GM12878 (cell line): ENCODE data around the gene ANTXR1. TPM values are rescaled to one million over a fixed set of nuclear protein-coding genes. Genes with fewer than 3 reads are reported as not detected.

Experiments
- ATAC-seq: fragments of 200-7000 bp; cut with Tn5 transposase; 3 replicates; pipeline ENCODE4 v1.9.1; 2020; ENCODE audit warnings: mild to moderate bottlenecking, moderate library complexity
- BruUV-seq: library from RNA; stranded (reverse); fragments of 400-500 nt; replicated peaks from 2 replicates; lab custom pipeline; 2021; lab: Mats Ljungman, UMichigan
- CTCF ChIA-PET: fragments of 300-600 bp; sonication (Branson Sonifier 250); formaldehyde crosslinking; extraction: SDS; loops from one replicate; lab custom pipeline; 2021; ENCODE audit warnings: inconsistent platforms; lab: Yijun Ruan, JAX
- POLR2A ChIA-PET: fragments of 350-600 bp; formaldehyde crosslinking; extraction: SDS; loops from one replicate; lab custom pipeline; 2021; ENCODE audit warnings: inconsistent platforms; lab: Charles Lee
- RAD21 ChIA-PET: fragments of 300-600 bp; sonication (Branson Sonifier 250); formaldehyde crosslinking; loops from one replicate; lab custom pipeline; 2023; ENCODE audit warnings: antibody characterized with exemption; ENCODE audit not compliant: unreplicated experiment; lab: Charles Lee
- SMC1A ChIA-PET: fragments of 300-600 bp; sonication (Branson Sonifier 250); formaldehyde crosslinking; loops from one replicate; lab custom pipeline; 2023; ENCODE audit not compliant: unreplicated experiment, uncharacterized antibody; lab: Charles Lee
- DNase-seq: peaks from one replicate; pipeline ENCODE4 v3.0.0-alpha.2; 2011; ENCODE audit warnings: low read depth, low spot score
- FAIRE-seq: peaks from 3 replicates; lab custom pipeline; 2011; peaks lifted over from hg19 to GRCh38; lab: Jason Lieb, UNC
- H2AFZ ChIP-seq: 2 replicates; pipeline ENCODE4 v1.6.0; 2011; ENCODE audit warnings: low read depth, low read length, control low read depth; ENCODE audit not compliant: control insufficient read depth
- H3K27ac ChIP-seq: 2 replicates; pipeline ENCODE4 v1.5.1; 2011; ENCODE audit warnings: control low read depth; ENCODE audit not compliant: control insufficient read depth, insufficient read depth
- H3K27me3 ChIP-seq, 2 experiments: replicated peaks in 1 of 2; 2 replicates each; pipeline versions ENCODE4 v1.6.0 to v1.6.1; 2011; ENCODE audit warnings: low read length in 1 of 2; ENCODE audit not compliant: control insufficient read depth in 2 of 2, insufficient read depth in 2 of 2
- H3K36me3 ChIP-seq, 2 experiments: 2 replicates each; pipeline ENCODE4 v1.5.1; 2011; ENCODE audit warnings: low read length in 1 of 2; ENCODE audit not compliant: control insufficient read depth in 2 of 2, insufficient read depth in 2 of 2
- H3K4me1 ChIP-seq: 2 replicates; pipeline ENCODE4 v1.6.1; 2011; ENCODE audit warnings: mild to moderate bottlenecking, low read length, moderate library complexity, mixed read lengths; ENCODE audit not compliant: control insufficient read depth, insufficient read depth
- H3K4me2 ChIP-seq: 2 replicates; pipeline ENCODE4 v1.6.0; 2011; ENCODE audit warnings: control low read depth; ENCODE audit not compliant: control insufficient read depth, insufficient read depth
- H3K4me3 ChIP-seq: fragments of 200-600 bp; sonication (generic); 2 replicates; pipeline ENCODE4 v1.5.1; 2016
- H3K79me2 ChIP-seq: 2 replicates; pipeline ENCODE4 v1.6.0; 2011; ENCODE audit warnings: low read length; ENCODE audit not compliant: control insufficient read depth, insufficient read depth
- H3K9ac ChIP-seq: 2 replicates; pipeline ENCODE4 v1.8.0; 2011; ENCODE audit warnings: low read length, control low read depth, mixed read lengths; ENCODE audit not compliant: control insufficient read depth, insufficient read depth
- H3K9me3 ChIP-seq: replicated peaks from 3 replicates; pipeline ENCODE4 v1.5.1; 2011; ENCODE audit warnings: mild to moderate bottlenecking, low read length; ENCODE audit not compliant: control insufficient read depth, insufficient read depth
- H4K20me1 ChIP-seq: 2 replicates; pipeline ENCODE4 v1.6.0; 2011; ENCODE audit not compliant: control insufficient read depth, insufficient read depth
- CEBPB ChIP-seq, 2 experiments: fragments of 150-350 bp in 1 of 2; IDR thresholded peaks; 2 replicates each; pipeline ENCODE4 v1.6.1; 2012 to 2014; ENCODE audit warnings: low read depth in 2 of 2, low read length in 2 of 2, borderline replicate concordance in 1 of 2, inconsistent platforms in 1 of 2
- FOXM1 ChIP-seq: IDR thresholded peaks from 2 replicates; pipeline ENCODE4 v1.6.1; 2012; ENCODE audit warnings: low read depth, mild to moderate bottlenecking, inconsistent platforms, low read length, moderate library complexity
- GABPA ChIP-seq: IDR thresholded peaks from 2 replicates; pipeline ENCODE4 v1.6.1; 2014; ENCODE audit warnings: antibody characterized with exemption, low read depth, mild to moderate bottlenecking, inconsistent platforms
- LARP7 ChIP-seq: fragments of 450-650 bp; IDR thresholded peaks from 2 replicates; pipeline ENCODE4 v1.6.1; 2017; ENCODE audit warnings: mild to moderate bottlenecking
- NFXL1 ChIP-seq: fragments of 450-650 bp; IDR thresholded peaks from 2 replicates; pipeline ENCODE4 v1.6.1; 2017; ENCODE audit warnings: antibody characterized with exemption, mild to moderate bottlenecking, borderline replicate concordance
- NR2C2 ChIP-seq: IDR thresholded peaks from 2 replicates; pipeline ENCODE4 v1.6.1; 2011; ENCODE audit warnings: borderline replicate concordance, low read depth; ENCODE audit not compliant: control insufficient read depth, insufficient read length
- RELA ChIP-seq: fragments of 450-650 bp; IDR thresholded peaks from 2 replicates; pipeline ENCODE4 v1.8.0; 2014; ENCODE audit warnings: borderline replicate concordance; ENCODE audit not compliant: partially characterized antibody
- TARDBP ChIP-seq: IDR thresholded peaks from 2 replicates; pipeline ENCODE4 v1.6.1; 2016; ENCODE audit warnings: borderline replicate concordance
- ZNF217 ChIP-seq: fragments of 450-650 bp; IDR thresholded peaks from 2 replicates; pipeline ENCODE4 v1.6.1; 2017; ENCODE audit warnings: antibody characterized with exemption, mild to moderate bottlenecking
- WGBS: methylation state at CpG from one replicate; pipeline ENCODE4 v1.1.6; 2016; ENCODE audit warnings: low lambda C conversion rate; ENCODE audit not compliant: insufficient replicate concordance, insufficient coverage; ENCODE audit errors: missing lambda C conversion rate; 5-methylcytosine and 5-hydroxymethylcytosine counted together
- in situ Hi-C: fragments of 300-500 bp; cut with MboI; formaldehyde crosslinking; loops from 9 replicates; pipeline ENCODE4 v1.14.3; 2018; ENCODE audit warnings: mixed read lengths
- intact Hi-C: fragments of 100-400 bp; cut with micrococcal nuclease; formaldehyde crosslinking; loops from one replicate; pipeline ENCODE4 v1.14.2; 2022; ENCODE audit not compliant: unreplicated experiment
- polyA plus RNA-seq, 11 experiments: library from polyadenylated mRNA; depleted of rRNA in 4 of 11; unstranded in 6 of 11; stranded (reverse) in 5 of 11; fragments of >200 nt; fragmentation: Nextera tagmentation in 4 of 11; fragmentation: Illumina TruSeq in 1 of 11; extraction: Ambion mirVana in 4 of 11; extraction: Trizol in 1 of 11; gene quantifications; 1 replicate in 1 of 11; 2 replicates in 10 of 11; pipeline versions ENCODE4 v1.2.1 to v1.2.3, GENCODE V29; 2011 to 2016; ENCODE audit warnings: inconsistent platforms in 2 of 11, missing spikeins in 2 of 11, low read depth in 1 of 11
- total RNA-seq, 4 experiments: library from RNA; depleted of rRNA in 3 of 4; stranded (reverse); fragments of >200 nt in 3 of 4; fragmentation: Illumina TruSeq in 1 of 4; extraction: Trizol in 1 of 4; gene quantifications; 2 replicates each; pipeline versions ENCODE4 v1.2.1 to v1.2.3, GENCODE V29; 2013 to 2021
- TF ChIP-seq, protein P1 (sequence below): fragments of 450-650 bp; IDR thresholded peaks from 2 replicates; pipeline ENCODE4 v1.6.1; 2017; ENCODE audit warnings: borderline replicate concordance
- TF ChIP-seq, protein P2 (sequence below): fragments of 450-650 bp; IDR thresholded peaks from 2 replicates; pipeline ENCODE4 v1.6.1; 2017; ENCODE audit warnings: mild to moderate bottlenecking, moderate library complexity
- TF ChIP-seq, protein P3 (sequence below): fragments of 450-650 bp; IDR thresholded peaks from 2 replicates; pipeline ENCODE4 v1.6.1; 2018; ENCODE audit warnings: mild to moderate bottlenecking, low read depth, moderate library complexity; ENCODE audit not compliant: partially characterized antibody

ANTXR1 gene
- total and polyA plus RNA-seq, 10 of the 15 experiments (the other 5 are each of a cell fraction or from before 2014, with no cell fraction given): 0.09 to 0.26 TPM; not detected in 8

DNA sequence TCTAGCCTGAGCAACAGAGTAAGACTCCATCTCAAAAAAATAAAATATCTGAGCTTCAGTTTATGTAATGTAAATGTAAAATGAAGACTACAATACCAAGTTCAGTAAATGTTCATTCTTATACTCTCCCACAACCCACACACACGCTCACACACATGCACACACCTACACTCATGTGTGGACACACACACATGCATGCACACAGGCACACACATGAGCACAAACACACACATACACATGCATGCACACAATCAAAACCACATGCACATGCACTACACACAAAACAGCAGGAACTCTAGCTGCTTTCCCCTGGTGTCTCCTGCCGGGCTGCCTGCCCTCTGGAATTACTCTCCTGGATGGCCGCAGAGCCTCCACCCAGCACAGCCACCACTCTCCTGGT is 283.4 kb downstream of the ANTXR1 start (continued):
- TF ChIP-seq CEBPB (IDR thresholded peaks at IDR 0.05; ENCODE audit: borderline replicate concordance in 1 of 2, low read depth in 2 of 2, low read length in 2 of 2) (no peak), NFXL1 (no peak)

DNA sequence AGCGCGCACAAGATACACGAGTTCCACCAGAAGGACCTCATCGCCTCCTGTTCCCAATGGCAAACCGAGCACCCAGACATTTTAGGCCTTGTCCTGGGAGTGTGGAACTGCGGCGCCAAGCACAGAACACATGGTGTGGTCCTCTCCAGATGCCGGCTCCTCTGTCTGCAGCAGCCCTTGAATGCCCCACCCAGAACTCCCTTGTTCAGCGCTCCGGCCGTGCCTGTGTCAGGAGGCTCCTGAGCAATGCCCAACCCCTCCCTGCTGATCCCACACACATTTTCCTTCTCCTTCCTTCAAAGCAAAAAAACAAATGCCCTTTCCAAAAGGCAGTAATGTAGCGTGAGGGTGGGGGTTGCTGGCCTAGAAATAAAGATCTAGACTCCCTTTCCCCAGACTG is 284.2 kb downstream of the ANTXR1 start:
- ChIA-PET RAD21 (no interaction called here), POLR2A (no interaction called here), CTCF (no interaction called here), SMC1A (no interaction called here)
- Histone ChIP-seq H3K9me3 (no peaks in the 10 kb centered on the region), H3K4me2 (no peak overlapping the region), H3K4me1 (no peaks in the 10 kb centered on the region), H3K4me3 (no peak overlapping the region), H3K79me2 (no peaks in the 10 kb centered on the region), H4K20me1 (no peaks in the 10 kb centered on the region), H3K36me3 (no peaks in the 10 kb centered on the region), H3K27me3 (no peaks in the 10 kb centered on the region; a peak in 1 of 4 replicates), H2AFZ (no peak overlapping the region), H3K27ac (no peak overlapping the region), H3K9ac (no peak overlapping the region)
- no peak for TF ChIP-seq FOXM1
- no peak for TF ChIP-seq TARDBP
- TF ChIP-seq, protein P1, sequence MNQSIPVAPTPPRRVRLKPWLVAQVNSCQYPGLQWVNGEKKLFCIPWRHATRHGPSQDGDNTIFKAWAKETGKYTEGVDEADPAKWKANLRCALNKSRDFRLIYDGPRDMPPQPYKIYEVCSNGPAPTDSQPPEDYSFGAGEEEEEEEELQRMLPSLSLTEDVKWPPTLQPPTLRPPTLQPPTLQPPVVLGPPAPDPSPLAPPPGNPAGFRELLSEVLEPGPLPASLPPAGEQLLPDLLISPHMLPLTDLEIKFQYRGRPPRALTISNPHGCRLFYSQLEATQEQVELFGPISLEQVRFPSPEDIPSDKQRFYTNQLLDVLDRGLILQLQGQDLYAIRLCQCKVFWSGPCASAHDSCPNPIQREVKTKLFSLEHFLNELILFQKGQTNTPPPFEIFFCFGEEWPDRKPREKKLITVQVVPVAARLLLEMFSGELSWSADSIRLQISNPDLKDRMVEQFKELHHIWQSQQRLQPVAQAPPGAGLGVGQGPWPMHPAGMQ: no peak
- no peak for TF ChIP-seq GABPA
- TF ChIP-seq LARP7: no peak
- TF ChIP-seq, protein P2, sequence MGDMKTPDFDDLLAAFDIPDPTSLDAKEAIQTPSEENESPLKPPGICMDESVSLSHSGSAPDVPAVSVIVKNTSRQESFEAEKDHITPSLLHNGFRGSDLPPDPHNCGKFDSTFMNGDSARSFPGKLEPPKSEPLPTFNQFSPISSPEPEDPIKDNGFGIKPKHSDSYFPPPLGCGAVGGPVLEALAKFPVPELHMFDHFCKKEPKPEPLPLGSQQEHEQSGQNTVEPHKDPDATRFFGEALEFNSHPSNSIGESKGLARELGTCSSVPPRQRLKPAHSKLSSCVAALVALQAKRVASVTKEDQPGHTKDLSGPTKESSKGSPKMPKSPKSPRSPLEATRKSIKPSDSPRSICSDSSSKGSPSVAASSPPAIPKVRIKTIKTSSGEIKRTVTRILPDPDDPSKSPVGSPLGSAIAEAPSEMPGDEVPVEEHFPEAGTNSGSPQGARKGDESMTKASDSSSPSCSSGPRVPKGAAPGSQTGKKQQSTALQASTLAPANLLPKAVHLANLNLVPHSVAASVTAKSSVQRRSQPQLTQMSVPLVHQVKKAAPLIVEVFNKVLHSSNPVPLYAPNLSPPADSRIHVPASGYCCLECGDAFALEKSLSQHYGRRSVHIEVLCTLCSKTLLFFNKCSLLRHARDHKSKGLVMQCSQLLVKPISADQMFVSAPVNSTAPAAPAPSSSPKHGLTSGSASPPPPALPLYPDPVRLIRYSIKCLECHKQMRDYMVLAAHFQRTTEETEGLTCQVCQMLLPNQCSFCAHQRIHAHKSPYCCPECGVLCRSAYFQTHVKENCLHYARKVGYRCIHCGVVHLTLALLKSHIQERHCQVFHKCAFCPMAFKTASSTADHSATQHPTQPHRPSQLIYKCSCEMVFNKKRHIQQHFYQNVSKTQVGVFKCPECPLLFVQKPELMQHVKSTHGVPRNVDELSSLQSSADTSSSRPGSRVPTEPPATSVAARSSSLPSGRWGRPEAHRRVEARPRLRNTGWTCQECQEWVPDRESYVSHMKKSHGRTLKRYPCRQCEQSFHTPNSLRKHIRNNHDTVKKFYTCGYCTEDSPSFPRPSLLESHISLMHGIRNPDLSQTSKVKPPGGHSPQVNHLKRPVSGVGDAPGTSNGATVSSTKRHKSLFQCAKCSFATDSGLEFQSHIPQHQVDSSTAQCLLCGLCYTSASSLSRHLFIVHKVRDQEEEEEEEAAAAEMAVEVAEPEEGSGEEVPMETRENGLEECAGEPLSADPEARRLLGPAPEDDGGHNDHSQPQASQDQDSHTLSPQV: no peak
- TF ChIP-seq NR2C2: no peak
- TF ChIP-seq ZNF217: no peak
- TF ChIP-seq, protein P3, sequence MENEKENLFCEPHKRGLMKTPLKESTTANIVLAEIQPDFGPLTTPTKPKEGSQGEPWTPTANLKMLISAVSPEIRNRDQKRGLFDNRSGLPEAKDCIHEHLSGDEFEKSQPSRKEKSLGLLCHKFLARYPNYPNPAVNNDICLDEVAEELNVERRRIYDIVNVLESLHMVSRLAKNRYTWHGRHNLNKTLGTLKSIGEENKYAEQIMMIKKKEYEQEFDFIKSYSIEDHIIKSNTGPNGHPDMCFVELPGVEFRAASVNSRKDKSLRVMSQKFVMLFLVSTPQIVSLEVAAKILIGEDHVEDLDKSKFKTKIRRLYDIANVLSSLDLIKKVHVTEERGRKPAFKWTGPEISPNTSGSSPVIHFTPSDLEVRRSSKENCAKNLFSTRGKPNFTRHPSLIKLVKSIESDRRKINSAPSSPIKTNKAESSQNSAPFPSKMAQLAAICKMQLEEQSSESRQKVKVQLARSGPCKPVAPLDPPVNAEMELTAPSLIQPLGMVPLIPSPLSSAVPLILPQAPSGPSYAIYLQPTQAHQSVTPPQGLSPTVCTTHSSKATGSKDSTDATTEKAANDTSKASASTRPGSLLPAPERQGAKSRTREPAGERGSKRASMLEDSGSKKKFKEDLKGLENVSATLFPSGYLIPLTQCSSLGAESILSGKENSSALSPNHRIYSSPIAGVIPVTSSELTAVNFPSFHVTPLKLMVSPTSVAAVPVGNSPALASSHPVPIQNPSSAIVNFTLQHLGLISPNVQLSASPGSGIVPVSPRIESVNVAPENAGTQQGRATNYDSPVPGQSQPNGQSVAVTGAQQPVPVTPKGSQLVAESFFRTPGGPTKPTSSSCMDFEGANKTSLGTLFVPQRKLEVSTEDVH: no peak
- TF ChIP-seq RELA: no peak
- no peak for FAIRE-seq
- in situ Hi-C loops: loop anchor here (5.0 kb wide), 1 partner anchor 260 kb away; no protein-coding TSS in a partner anchor
- ATAC-seq: no peak
- intact Hi-C loops: no loop called here
- DNase-seq: no peak
- 53% methylated on average over 12 of the region's 12 CpGs for WGBS
- no TSS peak for BruUV-seq
